GM10847 (cell line): Measurements from ENCODE around the gene LPP.

Experiments
- POLR2A ChIP-seq: IDR thresholded peaks from 2 replicates; pipeline ENCODE4 v1.6.1; 2011; ENCODE audit not compliant: insufficient read length; ENCODE audit errors: extremely low read depth

Gene LPP

DNA sequence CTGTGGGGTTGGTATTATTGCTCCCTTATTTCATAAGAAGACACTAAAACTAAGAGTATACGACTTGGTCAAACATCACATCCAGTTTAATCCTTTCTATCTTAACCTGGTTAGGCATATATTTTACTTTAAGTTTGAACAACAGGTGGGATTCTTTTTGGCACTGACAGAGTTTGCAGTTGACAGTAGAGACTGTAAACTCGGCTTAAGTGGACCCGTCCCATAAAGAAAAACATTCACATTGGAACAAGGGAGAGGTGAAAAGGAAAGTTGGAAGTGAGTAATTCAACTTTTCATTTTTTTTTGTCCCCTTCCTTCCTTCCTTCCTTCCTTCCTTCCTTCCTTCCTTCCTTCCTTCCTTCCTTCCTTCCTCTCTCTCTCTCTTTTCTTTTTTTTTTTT lies 355.4 kb downstream of the LPP start:
- no peak for TF ChIP-seq POLR2A

DNA sequence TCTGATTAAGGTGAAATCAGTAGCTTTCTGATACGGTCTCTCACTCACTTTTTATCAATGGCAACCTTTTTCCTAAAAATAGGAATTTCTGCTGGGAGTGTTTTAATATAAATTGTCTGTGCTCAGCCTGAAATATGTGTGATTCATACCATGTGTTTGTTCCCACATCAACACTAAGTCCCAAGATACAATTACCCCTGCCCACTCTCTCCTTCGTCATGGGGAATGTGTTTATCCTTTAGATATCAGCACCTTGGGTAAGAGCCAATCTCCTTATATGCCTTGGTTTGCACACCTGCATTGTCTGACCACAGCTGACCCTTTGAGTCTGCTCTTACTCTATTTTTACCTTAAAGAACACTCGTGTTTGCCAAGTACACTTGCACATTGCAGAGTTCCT lies 356.4 kb downstream of the LPP start:
- no peak for TF ChIP-seq POLR2A

DNA sequence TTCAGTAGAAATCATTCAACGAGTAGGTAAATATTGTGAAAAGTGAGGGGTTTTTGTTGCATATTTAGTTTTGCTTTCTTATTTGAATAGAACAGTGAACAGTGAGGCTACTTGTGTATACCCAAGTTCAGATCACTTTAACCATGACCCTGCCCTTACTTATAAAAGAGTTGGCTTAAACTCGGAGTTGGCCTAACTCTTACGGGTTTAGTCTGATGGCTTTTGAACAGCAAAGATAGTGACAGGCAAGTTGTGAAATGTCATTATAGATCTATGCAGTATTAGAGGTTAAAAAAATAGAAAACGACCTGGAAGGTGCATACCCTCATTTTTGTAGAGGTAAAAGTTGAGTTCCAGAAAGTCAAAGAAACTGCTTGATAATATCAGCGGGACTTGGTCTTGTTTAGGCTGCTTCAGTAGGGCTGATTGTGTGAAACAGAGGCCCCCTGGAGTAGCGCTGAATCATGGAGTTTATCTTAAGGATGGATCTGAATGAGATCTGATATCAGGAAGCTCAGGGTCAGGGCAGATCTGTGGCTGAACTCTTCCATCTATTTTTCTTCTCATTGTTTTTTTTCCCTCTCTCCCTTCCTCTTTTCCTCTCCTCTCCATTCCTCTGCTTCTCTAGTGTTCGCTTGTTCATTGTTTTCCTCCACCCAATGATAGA lies 359.8 kb downstream of the LPP start:
- TF ChIP-seq POLR2A: no peak

DNA sequence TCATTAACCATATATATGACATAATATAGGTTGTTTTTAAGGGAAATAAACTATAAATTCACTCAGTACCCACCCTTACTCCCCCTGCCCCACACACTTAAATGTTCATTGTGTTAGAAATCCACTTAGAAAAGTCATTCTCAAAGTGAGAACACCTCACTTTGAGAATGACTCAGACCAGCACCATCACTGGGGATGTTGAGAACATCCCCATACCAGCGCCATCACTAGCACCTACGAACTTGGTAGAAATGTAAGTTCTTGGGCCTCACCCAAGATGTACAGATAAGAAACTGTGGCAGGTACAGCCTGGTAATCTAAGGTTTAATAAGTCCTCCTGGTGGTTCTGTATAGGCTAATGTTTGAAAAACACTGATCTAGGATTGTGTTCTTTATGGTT lies 362.6 kb downstream of the LPP start:
- no peak for TF ChIP-seq POLR2A

DNA sequence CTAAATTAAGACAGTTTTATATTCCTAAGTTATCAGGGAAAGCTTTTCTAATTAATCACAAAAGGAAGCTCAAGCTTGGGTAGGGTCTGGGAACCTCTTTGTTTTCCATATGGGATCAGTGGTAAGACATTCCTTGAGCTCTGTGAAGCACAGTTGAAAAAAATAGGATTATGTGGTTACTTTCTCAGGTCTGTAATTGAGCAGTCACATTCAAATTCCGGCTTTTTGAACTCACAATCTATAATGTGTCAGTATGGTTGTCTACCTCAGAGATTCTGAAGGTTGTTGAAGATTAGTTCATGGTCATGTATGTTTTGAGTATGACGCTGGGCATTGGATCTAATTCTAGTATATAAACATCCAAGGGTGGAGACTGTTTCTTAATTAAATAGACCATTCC lies 364.5 kb downstream of the LPP start:
- TF ChIP-seq POLR2A: no peak

DNA sequence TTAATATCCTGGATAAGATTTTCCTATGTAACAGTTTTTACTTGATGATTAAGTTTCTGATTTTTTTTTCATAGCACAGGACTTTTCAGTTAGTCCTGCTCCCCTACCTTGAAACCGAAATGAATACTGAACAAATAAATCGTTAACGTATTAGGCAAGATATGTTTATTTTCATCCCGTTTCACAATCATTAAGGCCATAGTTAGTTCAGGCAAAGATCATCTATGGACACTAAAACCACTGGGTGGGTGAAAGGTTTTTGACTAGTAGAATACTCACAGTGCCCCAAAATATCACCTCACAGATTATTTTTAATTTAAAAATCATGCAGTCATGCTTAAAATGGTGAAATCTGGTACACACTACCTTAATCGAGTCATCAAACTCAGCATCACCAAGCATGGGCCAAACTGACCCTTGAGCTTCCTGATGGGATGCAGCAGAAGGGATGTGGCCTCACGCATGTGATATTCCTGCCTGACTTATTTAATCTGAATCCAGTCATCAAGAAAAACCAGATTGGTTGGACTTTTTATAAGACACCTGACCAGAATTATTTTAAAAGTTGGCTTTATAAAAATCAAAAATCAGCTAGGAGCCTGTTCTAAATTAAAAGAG lies 365.0 kb downstream of the LPP start:
- TF ChIP-seq POLR2A: no peak

DNA sequence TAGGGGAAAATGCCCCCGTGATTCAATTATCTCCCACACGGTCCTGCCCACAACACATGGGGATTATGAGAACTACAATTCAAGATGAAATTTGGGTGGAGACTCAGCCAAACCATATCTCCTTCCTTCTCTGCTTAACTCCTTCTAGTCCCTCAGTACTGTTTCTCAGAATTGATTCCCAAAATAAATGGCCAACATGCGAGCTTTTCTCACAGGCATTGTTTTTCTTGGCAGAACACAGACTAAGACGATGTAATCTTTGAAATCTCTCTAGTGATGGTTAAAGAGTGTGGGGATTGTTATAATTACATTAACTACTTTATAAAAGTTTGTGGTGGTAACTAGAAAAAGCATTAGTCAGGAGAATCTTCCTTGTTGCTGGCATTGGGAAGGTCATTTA lies 366.5 kb downstream of the LPP start:
- TF ChIP-seq POLR2A: no peak

DNA sequence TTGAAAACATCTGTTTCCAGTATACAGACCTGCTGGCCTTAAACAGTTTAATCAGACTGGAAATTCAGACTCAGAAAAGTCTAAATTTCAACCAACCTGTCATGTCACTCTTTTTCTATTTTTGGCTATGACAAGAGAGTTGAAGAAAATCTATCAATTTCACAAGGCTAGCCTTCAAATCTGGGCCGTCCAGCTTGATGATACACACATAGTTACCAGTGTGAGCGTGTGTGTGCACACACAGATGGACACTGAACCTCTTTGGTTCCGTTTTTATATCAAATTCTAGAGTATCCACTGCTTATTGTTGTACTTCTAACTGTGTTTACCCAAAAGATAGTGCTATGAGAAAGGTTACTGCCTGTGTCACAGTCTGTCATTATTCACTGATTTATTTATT lies 368.2 kb downstream of the LPP start:
- TF ChIP-seq POLR2A: no peak

DNA sequence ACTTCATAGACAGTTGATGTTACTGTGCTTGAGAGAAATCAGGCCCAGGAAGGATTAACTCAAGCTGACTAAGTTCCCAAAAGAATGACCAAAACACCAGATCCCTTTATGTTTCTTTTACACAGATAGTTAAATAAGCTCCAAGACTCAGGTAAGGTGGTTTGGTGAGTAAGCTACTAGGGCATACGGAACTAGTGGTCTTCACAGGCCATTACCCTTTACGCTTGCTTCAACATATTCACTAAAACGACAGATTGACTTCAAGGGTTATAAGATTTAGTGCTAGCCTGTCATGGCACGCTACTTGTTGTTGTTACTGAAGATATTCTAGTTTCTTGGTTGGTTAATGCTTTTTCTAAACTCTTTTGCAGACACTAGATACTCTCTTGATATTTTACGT lies 369.3 kb downstream of the LPP start:
- no peak for TF ChIP-seq POLR2A

DNA sequence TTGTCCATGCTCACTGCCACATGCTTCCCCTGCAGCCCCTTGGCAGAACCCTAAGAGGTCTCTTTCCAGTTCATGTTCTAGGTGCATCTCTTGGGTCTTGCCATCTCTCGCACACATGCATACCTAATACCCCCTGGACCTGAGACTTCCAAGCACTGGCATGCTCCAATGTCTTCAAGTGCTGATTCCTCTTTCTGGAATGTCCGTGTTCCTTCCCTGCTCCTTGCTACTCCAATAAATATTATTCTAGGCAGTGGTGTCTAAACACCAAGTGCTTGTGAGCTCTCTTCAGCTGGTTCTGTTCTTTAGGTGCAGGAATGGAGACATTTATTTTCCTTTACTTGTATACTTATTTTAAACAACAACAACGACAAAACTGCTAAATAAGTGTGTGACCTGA lies 370.1 kb downstream of the LPP start:
- TF ChIP-seq POLR2A: no peak

DNA sequence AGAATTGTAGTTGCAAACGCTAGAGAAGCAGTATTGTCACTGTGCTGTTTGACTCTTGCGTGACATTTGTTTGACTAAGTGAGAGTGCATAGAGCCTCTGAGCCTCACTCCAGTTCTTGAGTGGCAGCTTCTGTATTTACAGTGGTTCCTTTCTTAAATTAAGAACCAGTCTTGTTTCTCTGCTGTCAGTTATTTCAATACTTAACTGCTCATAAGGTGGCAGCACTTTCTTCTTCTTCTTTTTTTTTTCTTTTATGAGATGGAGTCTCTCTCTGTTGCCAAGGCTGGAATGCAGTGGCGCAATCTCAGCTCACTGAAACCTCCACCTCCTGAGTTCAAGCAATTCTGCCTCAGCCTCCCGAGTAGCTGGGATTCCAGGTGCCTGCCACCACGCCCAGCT lies 372.1 kb downstream of the LPP start:
- TF ChIP-seq POLR2A: no peak

DNA sequence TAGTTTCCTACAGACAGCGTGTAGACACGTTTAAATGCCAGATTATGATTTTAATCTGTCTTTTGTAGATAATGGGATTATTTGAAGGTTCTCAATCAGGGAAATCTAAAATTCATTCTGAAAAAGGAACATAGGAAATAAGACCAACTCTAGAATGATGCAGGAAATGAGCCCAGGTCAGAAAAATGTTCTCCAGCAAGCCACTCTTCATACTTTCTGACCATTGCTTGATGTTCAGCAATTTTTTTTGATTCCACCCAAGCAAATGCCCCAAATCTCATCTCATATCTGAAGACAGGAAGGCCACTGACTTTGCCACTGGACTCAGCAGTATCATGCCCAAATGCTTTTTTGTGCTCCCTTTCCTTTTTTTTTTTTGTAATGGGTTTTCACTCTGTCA lies 373.4 kb downstream of the LPP start:
- TF ChIP-seq POLR2A: no peak

DNA sequence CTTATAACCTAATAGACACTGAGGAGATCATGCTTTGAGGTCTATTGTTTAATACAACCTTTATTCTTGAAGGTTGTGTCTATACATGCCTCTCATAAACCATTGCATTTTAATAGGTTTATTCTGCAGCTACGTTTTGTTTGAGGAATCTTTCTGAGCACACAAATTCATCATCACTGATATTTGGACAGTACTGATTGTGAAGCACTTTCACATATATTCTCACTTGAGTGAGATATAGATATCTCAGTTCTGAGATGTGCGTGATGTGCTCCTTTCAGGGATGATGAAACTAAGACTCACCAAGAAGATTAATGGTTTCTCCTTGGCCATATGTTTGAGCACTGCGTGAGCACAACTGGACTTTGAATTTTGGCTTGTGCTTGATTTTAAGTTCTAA lies 374.4 kb downstream of the LPP start:
- no peak for TF ChIP-seq POLR2A

DNA sequence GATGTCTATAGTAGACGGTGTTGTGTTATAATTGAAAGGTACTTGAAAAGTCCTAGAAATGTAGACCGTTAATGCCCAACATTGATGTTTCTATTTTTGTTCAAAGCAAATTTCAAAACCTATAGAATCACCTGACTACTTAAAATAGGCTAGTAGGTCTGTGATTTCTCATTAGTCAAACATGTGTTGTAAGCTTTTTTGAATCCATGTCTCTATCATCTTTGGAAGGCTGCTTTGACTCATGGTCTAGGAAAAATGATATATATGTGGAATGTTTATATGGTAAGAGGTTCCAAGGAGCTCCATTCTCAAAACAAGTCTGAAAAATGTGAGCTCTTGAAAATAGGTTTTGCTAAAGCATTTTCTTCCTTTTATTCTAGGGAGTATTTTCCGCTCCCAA lies 375.3 kb downstream of the LPP start:
- TF ChIP-seq POLR2A: no peak

DNA sequence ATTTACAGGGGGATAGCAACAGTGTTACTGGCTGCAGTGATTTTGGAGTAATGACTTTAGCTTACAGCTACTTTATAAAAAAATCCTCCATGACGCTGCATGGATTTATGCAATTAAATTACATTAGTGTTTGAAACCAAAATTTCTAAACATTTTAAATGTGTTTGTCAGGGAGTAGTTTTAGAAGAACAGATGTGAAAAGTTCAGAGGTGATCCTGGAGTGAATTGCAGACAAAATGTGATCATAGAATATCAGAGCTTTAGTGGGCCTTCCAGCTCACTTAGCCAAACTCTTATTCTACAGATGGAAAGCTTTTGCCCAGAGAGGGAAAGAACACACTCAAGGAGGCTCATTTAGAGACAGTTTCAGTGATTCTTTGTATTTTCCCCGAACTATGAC lies 376.3 kb downstream of the LPP start:
- TF ChIP-seq POLR2A: no peak

DNA sequence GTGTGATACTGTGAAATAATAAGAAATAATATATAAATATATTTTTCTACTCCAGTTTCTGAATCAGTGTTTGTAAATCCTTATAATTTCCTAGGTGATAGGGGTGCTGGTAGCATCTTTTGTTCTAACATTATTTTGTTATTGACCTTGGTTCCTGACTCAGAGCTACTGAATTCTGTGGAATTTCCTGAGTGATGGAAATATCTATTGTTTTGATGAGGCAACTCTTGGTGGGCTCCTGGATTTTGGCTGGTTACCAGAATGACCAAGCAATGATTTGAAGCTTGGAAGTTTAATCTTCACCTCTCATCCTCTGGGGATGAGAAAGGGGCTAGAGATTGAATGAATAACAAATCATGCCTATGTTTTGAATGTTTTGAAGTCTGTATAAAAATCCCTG lies 377.3 kb downstream of the LPP start:
- no peak for TF ChIP-seq POLR2A

DNA sequence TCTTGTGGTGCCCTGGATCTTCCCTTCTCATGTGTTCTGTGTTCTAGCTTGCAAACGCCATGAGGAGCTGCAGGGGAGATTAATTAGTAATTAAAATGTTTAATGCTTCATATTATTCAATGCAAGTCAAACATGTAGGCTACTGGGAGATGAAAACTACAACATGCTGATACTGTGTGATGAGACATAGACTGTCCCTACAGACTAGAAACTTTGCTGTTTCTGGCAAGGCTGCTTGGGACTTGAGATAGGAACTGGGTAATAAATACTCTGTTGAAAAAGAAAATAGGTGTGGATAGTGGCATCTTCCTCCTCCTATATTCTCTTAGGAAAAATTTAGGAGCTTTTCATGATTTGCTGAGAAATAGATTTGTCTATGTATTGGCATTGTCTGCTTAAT lies 379.2 kb downstream of the LPP start:
- no peak for TF ChIP-seq POLR2A

DNA sequence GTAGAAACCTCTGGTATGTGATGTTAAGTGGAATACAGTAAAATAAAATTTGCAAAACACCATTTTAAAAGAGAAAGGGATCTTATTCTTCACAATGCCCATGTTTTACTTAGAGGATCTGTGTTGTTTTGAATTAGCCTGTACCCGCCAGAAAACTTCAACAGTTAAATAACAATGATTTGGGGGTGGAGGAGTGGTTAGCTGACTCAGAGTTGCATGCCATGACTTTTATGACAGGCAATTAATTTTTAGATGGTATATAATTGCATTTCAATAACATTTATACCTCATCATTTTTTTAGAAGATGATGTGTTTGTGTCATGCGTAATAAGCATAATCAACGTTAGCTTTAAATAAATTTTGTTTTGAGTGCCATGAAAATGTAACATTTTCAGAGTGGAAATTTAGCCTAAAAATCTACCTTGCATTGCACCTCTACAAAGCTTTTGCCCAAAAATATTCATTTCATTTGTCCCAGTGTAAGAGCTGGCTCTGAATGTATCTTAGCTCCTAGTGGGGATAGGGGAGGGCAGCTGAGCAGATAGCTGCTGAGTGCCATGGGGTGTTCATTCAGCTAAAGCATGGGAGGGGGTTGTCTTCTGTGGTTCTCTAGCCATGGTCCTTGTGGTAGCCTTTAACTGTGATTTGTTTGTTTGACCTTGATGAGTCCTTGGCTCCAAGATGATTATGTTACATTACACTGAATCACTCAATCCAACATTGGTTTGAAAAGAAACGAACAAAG lies 379.8 kb downstream of the LPP start:
- TF ChIP-seq POLR2A: no peak
